ENCODE results near the gene OR4Q2. TPM values are rescaled to one million over a fixed set of nuclear protein-coding genes. Genes with fewer than 3 reads are reported as not detected.
"Not testable (repeated sequence)": the region's sequence is repeated elsewhere in the genome, so short reads cannot be mapped to it uniquely, and the experiment has no call there.

OR4Q2 gene
- not detected in 2 replicates for total RNA-seq
- polyA plus RNA-seq: not detected in 2 replicates

- Histone ChIP-seq H3K4me1 (ENCODE audit: low read depth) (no peaks in the 10 kb centered on the region), H3K27ac (no peak within 1 kb of the TSS), H3K4me3 (no peak within 1 kb of the TSS), H3K36me3 (no peaks in the 10 kb centered on the region), H3K27me3 (no peaks in the 10 kb centered on the region), H3K9me3 (ENCODE audit: low read depth) (peaks cover 6% of the 10 kb centered on the region)
- TF ChIP-seq CTCF (IDR thresholded peaks at IDR 0.05; ENCODE audit: low read depth, low read length): no peak
- no peak for DNase-seq (ENCODE audit: low read depth in 1 of 2, low spot score in 1 of 2)
These were observed at the start of gene OR4Q2 for GRCh38 chr14:20001863-20002262. TSS of gene OR4Q2 (plus strand) at chr14:20002163.

- H3K36me3 ChIP-seq; H3K27ac ChIP-seq; H3K9me3 ChIP-seq (ENCODE audit: low read depth); DNase-seq (ENCODE audit: low read depth in 1 of 2, low spot score in 1 of 2); H3K27me3 ChIP-seq; H3K4me1 ChIP-seq (ENCODE audit: low read depth); H3K4me3 ChIP-seq: not testable (repeated sequence)
These were observed 32.2 kb upstream of the OR4Q2 start for GRCh38 chr14:19969735-19970134.

GRCh38 chr14:19974844-19975243 lies 27.1 kb upstream of the OR4Q2 start:
- H3K4me1 ChIP-seq (ENCODE audit: low read depth): no peaks in the 10 kb centered on the region
- H3K27me3 ChIP-seq: no peaks in the 10 kb centered on the region
- no peak for DNase-seq (ENCODE audit: low read depth in 1 of 2, low spot score in 1 of 2)
- H3K27ac ChIP-seq: no peak overlapping the region
- H3K36me3 ChIP-seq: no peaks in the 10 kb centered on the region
- no peak for TF ChIP-seq CTCF (IDR thresholded peaks at IDR 0.05; ENCODE audit: low read depth, low read length)
- H3K4me3 ChIP-seq: no peak overlapping the region
- no peaks in the 10 kb centered on the region for H3K9me3 ChIP-seq (ENCODE audit: low read depth)

- Histone ChIP-seq H3K36me3 (no peaks in the 10 kb centered on the region), H3K9me3 (ENCODE audit: low read depth) (no peaks in the 10 kb centered on the region), H3K27me3 (no peaks in the 10 kb centered on the region), H3K4me1 (ENCODE audit: low read depth) (no peaks in the 10 kb centered on the region), H3K27ac (no peak within 1 kb of the TSS), H3K4me3 (no peak within 1 kb of the TSS)
- DNase-seq (ENCODE audit: low read depth in 1 of 2, low spot score in 1 of 2): no peak
- no peak for TF ChIP-seq CTCF (IDR thresholded peaks at IDR 0.05; ENCODE audit: low read depth, low read length)
These were observed 26.7 kb upstream of the OR4Q2 start, which contains the start of gene OR4K15 for GRCh38 chr14:19975291-19975690. TSS of gene OR4K15 (plus strand) at chr14:19975591. CDS start at chr14:19975591, 0 bp downstream.

- no peak for DNase-seq (ENCODE audit: low read depth in 1 of 2, low spot score in 1 of 2)
- Histone ChIP-seq H3K9me3 (ENCODE audit: low read depth) (no peaks in the 10 kb centered on the region), H3K4me3 (no peak overlapping the region), H3K27me3 (no peaks in the 10 kb centered on the region), H3K36me3 (no peaks in the 10 kb centered on the region), H3K4me1 (ENCODE audit: low read depth) (no peaks in the 10 kb centered on the region), H3K27ac (no peak overlapping the region)
- no peak for TF ChIP-seq CTCF (IDR thresholded peaks at IDR 0.05; ENCODE audit: low read depth, low read length)
These were observed 8.5 kb upstream of the OR4Q2 start for GRCh38 chr14:19993438-19993837.

GRCh38 chr14:20002319-20002718 lies 356 bp downstream of the OR4Q2 start:
- H3K27me3 ChIP-seq: no peaks in the 10 kb centered on the region
- DNase-seq (ENCODE audit: low read depth in 1 of 2, low spot score in 1 of 2): no peak

More at GRCh38 chr14:20002319-20002718, 356 bp downstream of the OR4Q2 start:
- peaks cover 6% of the 10 kb centered on the region for H3K9me3 ChIP-seq (ENCODE audit: low read depth)
- no peak for TF ChIP-seq CTCF (IDR thresholded peaks at IDR 0.05; ENCODE audit: low read depth, low read length)
- H3K36me3 ChIP-seq: no peaks in the 10 kb centered on the region
- H3K4me1 ChIP-seq (ENCODE audit: low read depth): no peaks in the 10 kb centered on the region
- H3K27ac ChIP-seq: no peak overlapping the region
- no peak overlapping the region for H3K4me3 ChIP-seq
